Liver (tissue), 3 donors: ENCODE measurements around the gene RNF31.

Experiments
- EGR1 ChIP-seq, 2 donors: IDR thresholded peaks; 2 replicates each; pipeline ENCODE4 v1.6.1; 2016 to 2018; ENCODE audit warnings: antibody characterized with exemption in 2 of 2, low read depth in 2 of 2
- GABPA ChIP-seq, 2 donors: IDR thresholded peaks in 1 of 2; conservative IDR thresholded peaks in 1 of 2; 2 replicates each; pipeline ENCODE4 v1.6.1; 2016; ENCODE audit warnings: antibody characterized with exemption in 2 of 2, mild to moderate bottlenecking in 1 of 2, moderate library complexity in 1 of 2
- JUND ChIP-seq, 2 donors: IDR thresholded peaks; 2 replicates each; pipeline ENCODE4 v1.6.1; 2016; ENCODE audit warnings: antibody characterized with exemption in 2 of 2
- RAD21 ChIP-seq, 2 donors: IDR thresholded peaks; 2 replicates each; pipeline ENCODE4 v1.6.1; 2016; ENCODE audit warnings: antibody characterized with exemption in 2 of 2, mild to moderate bottlenecking in 2 of 2
- RXRA ChIP-seq, 2 donors: IDR thresholded peaks; 2 replicates each; pipeline ENCODE4 v1.6.1; 2017 to 2018; ENCODE audit warnings: antibody characterized with exemption in 2 of 2, mild to moderate bottlenecking in 1 of 2
- SP1 ChIP-seq: IDR thresholded peaks from 2 replicates; pipeline ENCODE4 v1.6.1; 2018; ENCODE audit warnings: antibody characterized with exemption, mild to moderate bottlenecking
- TAF1 ChIP-seq: conservative IDR thresholded peaks from 2 replicates; pipeline ENCODE4 v1.6.1; 2016; ENCODE audit warnings: antibody characterized with exemption, mild to moderate bottlenecking
- YY1 ChIP-seq: IDR thresholded peaks from 2 replicates; pipeline ENCODE4 v1.6.1; 2016; ENCODE audit warnings: antibody characterized with exemption, mild to moderate bottlenecking
- TF ChIP-seq, protein P1 (sequence below): fragments of 150-350 bp; IDR thresholded peaks from 2 replicates; pipeline ENCODE4 v1.5.1; 2017; ENCODE audit warnings: improper control_type of control experiment, low read depth, low read length; ENCODE audit not compliant: missing input control
- TF ChIP-seq, protein P2 (sequence below): IDR thresholded peaks from 2 replicates; pipeline ENCODE4 v1.6.1; 2016; ENCODE audit warnings: antibody characterized with exemption, mild to moderate bottlenecking
- TF ChIP-seq, protein P3 (sequence below): IDR thresholded peaks from 2 replicates; pipeline ENCODE4 v1.6.1; 2016; ENCODE audit warnings: antibody characterized with exemption
- TF ChIP-seq, protein P4 (sequence below): IDR thresholded peaks from 2 replicates; pipeline ENCODE4 v1.6.1; 2016; ENCODE audit warnings: antibody characterized with exemption
- donor health status: healthy.
- donor health status: healthy.

DNA sequence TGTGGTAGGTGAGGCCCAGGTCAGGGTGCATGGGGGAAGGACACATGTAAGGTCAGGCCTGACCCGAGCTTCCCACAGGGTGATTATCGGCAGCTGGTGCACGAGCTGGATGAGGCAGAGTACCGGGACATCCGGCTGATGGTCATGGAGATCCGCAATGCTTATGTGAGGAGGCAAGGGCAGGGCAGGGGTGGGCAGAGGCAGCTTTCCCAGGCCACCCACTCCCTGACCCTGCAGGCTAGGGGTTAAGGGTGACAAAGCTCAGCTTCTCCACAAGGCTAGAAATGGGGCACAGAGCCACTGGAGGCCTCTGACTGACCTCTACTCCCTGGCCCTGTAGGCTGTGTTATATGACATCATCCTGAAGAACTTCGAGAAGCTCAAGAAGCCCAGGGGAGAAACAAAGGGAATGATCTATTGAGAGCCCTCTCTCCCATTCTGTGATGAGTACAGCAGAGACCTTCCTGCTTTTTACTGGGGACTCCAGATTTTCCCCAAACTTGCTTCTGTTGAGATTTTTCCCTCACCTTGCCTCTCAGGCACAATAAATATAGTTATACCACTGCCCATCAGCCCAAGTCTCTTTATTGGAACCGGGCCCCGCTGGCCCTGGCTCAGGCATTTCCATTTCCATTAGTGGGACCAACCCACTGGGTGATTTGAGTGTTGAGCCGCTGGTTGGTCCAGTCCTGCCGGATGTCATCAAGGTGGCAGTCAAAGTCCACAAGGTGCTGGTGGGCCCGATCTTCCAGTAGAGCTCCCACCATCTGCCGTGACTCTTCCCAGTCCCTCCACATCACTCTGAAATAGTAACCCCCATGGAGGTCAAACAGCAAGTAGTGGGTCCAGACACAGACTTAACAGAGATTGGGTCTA is 8.7 kb upstream of the RNF31 start:
- TF ChIP-seq TAF1, result no peak
- TF ChIP-seq, protein P1, sequence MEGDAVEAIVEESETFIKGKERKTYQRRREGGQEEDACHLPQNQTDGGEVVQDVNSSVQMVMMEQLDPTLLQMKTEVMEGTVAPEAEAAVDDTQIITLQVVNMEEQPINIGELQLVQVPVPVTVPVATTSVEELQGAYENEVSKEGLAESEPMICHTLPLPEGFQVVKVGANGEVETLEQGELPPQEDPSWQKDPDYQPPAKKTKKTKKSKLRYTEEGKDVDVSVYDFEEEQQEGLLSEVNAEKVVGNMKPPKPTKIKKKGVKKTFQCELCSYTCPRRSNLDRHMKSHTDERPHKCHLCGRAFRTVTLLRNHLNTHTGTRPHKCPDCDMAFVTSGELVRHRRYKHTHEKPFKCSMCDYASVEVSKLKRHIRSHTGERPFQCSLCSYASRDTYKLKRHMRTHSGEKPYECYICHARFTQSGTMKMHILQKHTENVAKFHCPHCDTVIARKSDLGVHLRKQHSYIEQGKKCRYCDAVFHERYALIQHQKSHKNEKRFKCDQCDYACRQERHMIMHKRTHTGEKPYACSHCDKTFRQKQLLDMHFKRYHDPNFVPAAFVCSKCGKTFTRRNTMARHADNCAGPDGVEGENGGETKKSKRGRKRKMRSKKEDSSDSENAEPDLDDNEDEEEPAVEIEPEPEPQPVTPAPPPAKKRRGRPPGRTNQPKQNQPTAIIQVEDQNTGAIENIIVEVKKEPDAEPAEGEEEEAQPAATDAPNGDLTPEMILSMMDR, result no peak
- TF ChIP-seq, protein P2, sequence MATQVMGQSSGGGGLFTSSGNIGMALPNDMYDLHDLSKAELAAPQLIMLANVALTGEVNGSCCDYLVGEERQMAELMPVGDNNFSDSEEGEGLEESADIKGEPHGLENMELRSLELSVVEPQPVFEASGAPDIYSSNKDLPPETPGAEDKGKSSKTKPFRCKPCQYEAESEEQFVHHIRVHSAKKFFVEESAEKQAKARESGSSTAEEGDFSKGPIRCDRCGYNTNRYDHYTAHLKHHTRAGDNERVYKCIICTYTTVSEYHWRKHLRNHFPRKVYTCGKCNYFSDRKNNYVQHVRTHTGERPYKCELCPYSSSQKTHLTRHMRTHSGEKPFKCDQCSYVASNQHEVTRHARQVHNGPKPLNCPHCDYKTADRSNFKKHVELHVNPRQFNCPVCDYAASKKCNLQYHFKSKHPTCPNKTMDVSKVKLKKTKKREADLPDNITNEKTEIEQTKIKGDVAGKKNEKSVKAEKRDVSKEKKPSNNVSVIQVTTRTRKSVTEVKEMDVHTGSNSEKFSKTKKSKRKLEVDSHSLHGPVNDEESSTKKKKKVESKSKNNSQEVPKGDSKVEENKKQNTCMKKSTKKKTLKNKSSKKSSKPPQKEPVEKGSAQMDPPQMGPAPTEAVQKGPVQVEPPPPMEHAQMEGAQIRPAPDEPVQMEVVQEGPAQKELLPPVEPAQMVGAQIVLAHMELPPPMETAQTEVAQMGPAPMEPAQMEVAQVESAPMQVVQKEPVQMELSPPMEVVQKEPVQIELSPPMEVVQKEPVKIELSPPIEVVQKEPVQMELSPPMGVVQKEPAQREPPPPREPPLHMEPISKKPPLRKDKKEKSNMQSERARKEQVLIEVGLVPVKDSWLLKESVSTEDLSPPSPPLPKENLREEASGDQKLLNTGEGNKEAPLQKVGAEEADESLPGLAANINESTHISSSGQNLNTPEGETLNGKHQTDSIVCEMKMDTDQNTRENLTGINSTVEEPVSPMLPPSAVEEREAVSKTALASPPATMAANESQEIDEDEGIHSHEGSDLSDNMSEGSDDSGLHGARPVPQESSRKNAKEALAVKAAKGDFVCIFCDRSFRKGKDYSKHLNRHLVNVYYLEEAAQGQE, result no peak
- TF ChIP-seq GABPA (IDR thresholded peaks at IDR 0.05 in 1 of 2, conservative IDR thresholded peaks at IDR 0.05 in 1 of 2), result no peak
- TF ChIP-seq EGR1 (IDR thresholded peaks at IDR 0.05; ENCODE audit: low read depth in 2 of 2), result no peak
- TF ChIP-seq SP1, result no peak
- no peak for TF ChIP-seq RXRA (IDR thresholded peaks at IDR 0.05)
- no peak for TF ChIP-seq RAD21 (IDR thresholded peaks at IDR 0.05)
- no peak for TF ChIP-seq JUND (IDR thresholded peaks at IDR 0.05)
- TF ChIP-seq YY1, result no peak
- TF ChIP-seq, protein P3, sequence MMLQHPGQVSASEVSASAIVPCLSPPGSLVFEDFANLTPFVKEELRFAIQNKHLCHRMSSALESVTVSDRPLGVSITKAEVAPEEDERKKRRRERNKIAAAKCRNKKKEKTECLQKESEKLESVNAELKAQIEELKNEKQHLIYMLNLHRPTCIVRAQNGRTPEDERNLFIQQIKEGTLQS, result no peak
- TF ChIP-seq, protein P4, sequence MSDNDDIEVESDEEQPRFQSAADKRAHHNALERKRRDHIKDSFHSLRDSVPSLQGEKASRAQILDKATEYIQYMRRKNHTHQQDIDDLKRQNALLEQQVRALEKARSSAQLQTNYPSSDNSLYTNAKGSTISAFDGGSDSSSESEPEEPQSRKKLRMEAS, result no peak
